KBM-7 (cell line): ENCODE data around the gene KCNK3.
"Not testable (repeated sequence)": the region's sequence is repeated elsewhere in the genome, so short reads cannot be mapped to it uniquely, and the experiment has no call there.

Experiments used
- DNase-seq: peaks from one replicate; pipeline ENCODE4 v3.0.0-alpha.2; 2015
- in situ Hi-C: fragments of 300-500 bp; cut with MboI; formaldehyde crosslinking; loops from 2 replicates; pipeline ENCODE4 v1.14.3; 2020; ENCODE audit warnings: low sequenced_read_pairs, low pct_unique_long_range_greater_than_20kb, mixed read lengths

Gene KCNK3

DNA sequence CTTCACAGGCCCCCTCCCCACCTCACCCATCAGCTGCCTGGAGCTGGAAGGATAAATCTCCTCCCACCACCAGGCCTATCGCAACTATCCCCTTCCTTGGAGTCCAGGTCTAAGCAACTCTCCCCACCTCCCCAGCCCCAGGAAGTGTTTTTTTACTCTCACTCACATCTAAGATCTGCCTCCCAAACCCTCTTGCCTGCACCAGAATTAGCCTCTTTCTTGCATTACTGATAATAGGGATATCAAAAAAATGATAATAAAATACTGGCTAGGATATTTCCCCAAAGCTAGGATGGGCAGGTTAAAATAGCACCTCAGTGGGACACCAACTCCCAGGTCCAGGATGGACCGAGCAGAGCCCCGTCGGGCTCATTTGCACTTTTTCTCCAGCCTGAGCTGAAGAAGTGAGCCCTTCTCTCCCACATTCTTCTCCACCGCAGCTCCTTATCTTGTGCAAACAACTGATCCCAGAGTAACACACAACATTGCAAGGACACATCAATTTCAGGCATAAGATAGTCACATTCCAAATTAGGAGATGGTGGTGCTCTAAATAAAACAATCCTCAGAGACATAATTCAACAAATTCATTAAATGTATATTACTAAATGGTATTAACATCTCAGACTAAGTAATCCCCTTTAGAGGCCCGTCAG, 33.7 kb upstream of the KCNK3 start:
- in situ Hi-C loops = no loop called here

DNA sequence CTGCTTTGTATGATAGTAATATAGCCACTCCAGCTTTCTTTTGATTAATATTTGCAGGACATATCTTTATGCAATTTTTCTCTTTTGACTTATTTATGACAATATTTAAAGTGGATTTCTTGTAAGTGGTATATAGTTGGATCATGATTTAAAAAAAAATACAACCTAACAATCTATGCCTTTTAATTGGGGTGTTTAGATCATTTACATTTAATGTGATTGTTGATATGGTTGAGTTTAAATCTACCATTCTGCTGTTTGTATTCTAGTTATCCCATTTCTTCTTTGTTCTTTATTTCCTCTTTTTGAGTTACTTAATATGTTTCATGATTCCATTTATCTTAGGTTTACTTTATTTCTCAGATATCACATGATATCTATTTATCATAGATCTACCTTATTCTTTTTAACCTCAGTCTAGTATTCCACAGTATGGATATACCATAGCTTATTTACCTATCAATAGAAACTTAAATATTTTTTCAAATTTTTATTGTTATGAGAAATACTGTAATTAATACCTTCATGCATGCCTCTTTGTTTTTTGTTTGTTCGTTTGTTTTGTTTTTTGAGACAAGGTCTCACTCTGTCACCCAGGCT, 32.1 kb upstream of the KCNK3 start:
- in situ Hi-C loops = no loop called here

More for the DNA sequence above, 33.7 kb upstream of the KCNK3 start:
- DNase-seq = no peak

DNA sequence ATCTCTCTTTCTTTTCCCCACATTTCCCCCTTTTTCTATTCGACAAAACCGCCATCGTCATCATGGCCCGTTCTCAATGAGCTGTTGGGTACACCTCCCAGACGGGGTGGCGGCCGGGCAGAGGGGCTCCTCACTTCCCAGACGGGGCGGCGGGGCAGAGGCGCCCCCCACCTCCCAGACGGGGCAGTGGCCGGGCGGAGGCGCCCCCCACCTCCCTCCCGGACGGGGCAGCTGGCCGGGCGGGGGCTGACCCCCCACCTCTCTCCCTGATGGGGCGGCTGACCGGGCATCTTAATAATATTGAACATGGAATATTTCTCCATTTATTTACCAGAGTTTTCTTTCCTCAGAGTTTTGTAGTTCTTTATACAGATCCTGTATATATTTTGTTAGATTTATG, 27.2 kb upstream of the KCNK3 start:
- in situ Hi-C loops, DNase-seq: not testable (repeated sequence)

More for the DNA sequence above, 32.1 kb upstream of the KCNK3 start:
- no peak for DNase-seq

DNA sequence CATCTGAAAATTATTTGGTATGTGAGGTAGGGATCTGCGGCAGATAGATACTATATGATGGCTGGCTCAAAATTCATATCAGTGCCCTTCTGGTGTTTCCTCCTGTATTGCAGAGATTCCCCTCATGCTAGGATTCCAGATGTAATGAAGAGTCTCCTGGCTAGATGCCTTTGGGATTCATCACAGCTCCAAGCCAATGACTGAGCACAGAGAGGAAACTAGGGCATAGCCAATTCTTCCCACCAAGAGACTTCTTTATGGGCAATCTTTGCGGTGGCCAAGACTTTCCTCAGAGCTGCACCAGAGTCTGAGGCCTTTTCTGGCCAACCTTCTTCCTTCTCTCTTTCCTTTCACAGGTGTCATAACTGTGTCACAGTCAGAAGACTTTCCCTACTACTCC, 25.9 kb upstream of the KCNK3 start:
- no peak for DNase-seq
- in situ Hi-C loops = no loop called here

DNA sequence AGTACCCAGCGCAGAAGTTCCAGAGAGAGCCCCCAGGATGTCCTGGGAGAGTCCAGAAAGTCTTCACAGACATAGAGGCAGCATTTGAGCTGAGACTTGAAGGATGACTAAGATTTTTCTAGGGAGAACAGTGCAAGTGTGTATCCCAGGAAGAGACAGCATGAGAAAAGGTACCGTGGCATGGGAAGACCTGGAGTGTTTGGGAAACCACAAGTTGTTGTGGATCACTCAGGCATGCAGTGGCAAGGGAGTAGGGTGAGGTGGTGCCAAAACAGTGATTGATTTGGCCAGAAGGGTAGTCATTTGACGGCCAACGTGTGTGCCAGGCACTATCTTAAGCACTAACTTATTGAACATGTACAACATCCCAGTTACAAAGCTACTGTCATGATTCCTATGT, 24.5 kb upstream of the KCNK3 start:
- in situ Hi-C loops = no loop called here
- DNase-seq = no peak

DNA sequence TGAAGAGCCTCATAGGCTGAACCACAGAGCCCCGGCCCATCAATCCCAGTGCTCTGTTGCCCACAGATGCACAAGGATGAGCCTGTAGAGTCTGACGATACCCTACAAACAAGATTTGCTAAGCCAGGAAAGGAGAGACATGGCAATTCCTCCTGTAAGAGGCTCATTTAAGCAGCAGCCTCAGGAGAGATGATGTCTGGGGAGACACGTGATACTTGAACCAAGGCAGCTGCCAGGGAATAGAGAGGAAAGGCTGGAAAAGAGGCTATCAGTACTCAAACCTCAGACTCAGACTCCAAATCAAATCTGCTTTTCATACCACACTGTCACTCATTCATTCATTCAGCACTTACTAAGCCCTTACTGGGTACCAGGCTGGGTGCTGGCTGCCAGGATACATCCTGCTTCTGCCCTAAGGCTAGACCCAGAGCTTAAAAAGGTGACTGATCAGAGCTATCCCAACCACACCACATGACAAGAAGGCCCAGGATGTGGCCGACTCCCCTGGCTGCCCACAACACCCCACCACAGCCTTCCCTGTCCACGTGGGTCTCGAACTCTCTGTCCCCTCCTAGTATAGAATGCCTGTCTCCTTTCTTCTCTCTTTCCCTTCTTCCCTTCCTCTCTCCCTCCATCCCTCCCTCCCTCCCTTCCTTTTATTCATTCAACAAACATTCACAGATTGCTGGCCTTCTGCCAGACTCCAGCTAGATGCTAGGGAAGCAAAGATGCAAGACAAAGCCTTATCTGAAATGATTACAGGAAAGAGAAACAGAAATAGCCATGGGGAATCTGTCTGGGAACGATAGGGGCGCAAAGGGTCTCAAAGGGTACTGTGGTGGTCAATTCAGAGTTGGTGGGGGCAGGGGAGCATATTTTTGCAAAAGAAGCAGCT, 23.4 kb upstream of the KCNK3 start:
- no peak for DNase-seq
- in situ Hi-C loops = no loop called here

DNA sequence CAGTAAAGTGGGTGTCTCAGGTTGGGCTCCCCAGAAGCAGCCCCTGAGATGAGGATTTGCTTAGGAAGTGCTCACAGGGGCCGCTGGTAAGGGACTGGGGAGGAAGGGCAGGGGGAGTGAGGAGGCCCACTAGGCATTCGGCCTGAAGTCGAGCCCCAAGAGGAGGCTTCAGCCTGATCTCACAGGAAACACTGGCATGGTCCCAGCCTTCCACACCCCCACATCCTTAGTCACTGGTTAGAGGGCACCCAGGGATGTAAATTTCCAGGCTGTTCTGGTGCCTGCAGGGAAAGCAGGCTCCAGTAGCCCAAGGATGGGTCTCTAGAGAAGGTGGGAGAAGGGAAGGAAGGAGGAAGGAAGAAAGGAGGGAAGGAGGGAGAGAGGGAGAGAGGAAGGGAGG, 22.4 kb upstream of the KCNK3 start:
- DNase-seq = no peak
- in situ Hi-C loops = no loop called here

DNA sequence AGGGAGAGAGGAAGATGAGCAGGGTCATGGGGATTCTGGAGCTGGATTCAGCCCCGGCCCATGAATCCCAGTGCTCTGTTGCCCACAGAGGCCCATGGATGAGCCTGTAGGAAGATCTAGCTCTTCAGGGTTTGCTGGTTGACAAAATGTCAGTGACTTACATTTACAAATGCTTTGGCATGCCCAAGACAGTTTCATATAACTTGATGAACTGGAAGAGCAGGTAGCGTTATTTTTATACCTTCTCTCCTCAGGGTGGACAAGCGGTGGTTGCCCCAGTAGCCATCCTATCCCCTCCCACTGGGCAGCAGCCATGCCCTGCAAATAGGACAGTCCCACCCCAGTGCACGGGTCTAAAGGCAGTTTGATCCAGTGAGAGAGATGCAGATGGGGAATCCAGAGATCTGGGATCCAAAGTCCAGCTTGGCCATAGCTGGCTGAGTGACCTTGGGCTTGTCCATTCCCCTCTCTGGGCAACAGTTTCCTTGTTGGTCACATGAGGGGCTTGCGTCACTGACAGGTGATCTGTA, 21.5 kb upstream of the KCNK3 start:
- in situ Hi-C loops = no loop called here
- no peak for DNase-seq

DNA sequence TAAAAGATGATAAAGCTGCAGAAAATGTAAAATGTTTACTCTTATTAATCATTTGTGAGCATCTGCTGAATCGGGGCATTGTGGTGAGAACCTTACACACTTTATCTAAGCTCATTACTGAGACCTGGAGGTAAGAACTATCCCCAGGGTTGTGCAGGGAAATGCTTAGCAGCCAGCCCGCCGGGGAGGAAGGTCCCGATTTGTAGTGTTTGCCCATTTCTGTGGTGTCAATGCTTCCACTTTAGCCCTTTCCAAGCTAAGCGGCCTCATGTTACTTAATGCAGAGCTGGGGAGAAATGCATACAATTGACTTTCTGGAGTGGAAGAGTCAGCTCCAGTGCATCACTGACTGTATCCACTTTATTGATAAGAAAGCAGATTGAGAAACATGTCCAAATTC, 20.8 kb upstream of the KCNK3 start:
- no peak for DNase-seq
- in situ Hi-C loops = no loop called here

DNA sequence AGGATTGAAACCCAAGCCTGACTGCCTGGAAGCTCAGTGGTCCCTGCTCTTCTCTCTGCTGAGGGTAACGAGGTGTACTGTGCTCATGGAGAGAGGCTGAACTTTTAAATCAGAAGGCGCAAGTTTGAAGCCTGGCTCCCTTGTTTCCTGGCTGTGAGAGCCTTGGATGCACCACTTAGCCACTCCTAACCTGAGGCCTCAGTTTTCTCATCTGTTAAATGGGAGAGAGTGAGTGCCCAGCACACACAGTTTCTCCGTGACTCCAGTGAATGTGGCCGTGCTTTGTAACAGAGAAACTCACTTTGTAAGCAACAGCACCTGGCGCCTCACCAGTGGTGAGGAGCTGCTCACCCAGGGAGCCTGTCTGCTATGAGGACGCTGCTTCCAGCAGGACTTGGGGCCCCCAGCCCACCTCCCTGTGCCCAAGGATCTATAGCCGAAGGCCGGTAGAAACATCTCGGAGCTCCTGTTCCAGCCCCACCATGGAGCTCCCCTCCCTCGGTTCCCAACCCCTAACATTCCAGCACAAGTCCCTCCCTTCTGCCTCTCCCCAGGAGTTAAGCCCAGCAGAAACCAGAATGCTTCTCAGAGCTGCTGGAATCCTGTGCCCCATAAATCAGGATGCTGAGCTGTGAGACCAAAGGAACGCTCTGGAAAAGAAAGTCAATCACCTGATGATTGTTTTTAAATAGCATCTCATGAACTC, 20.3 kb upstream of the KCNK3 start:
- DNase-seq = no peak
- in situ Hi-C loops = no loop called here

DNA sequence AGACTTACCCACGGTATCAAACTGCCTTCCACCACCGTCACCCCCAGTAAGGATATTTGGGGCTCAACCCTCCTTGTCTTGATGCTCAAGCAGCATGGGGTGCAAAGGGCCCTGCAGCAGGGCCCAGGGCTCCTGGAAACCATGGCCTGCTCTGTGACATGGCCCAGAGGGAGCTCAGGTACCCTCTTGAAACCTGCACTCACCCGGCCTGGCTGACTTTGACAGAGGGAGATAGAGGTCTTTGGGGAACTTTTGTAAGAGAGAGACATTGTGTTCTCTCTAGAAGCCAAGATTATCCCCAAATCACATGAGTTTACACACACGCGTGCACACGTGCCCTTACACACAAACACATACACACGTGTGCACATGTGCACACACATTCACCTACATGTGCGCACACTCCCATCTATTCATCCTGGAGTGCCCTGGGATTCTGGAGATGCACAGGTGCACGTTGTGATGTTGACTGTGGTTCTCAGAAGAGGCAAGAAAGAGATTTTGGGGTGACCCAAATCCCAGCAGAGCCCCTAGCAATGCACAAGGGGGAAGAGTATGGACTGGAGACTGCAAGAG, 19.6 kb upstream of the KCNK3 start:
- in situ Hi-C loops = no loop called here
- DNase-seq = no peak

DNA sequence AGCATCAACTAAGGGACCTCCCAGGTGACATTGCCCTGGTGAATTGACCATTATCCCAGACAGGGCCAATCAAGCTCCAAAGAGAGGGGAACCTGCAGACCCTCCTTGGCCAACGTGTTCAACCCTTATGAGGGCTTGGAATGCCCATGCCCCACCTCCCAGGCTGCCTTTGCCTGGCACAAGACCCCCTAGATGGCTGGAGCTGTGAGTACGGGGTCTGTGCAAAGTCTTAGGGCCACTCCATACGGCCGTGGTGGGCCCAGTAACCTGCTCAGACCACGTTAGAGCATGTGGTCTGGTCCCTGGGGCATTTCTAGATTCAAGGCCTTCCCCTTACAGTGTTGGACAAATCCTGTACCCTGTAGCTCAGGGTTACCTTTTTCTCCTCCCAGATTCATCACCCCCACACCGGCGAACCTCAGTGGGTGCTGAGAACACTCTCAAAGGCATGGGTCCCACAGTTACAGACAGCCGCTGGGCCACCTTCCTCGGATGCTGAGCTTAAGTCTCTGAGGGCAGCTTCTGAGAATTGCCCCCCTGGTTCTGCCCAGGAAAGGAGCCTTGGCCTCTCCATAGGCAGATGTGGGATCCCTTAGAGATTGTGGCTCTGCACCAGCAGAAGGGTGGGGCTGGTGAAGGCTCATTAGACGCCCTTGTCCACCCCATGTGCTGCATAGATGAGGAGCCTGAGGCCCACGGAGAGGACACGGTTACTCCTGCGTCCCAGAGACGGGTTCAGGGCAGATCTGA, 18.3 kb upstream of the KCNK3 start:
- in situ Hi-C loops = no loop called here
- DNase-seq = no peak

DNA sequence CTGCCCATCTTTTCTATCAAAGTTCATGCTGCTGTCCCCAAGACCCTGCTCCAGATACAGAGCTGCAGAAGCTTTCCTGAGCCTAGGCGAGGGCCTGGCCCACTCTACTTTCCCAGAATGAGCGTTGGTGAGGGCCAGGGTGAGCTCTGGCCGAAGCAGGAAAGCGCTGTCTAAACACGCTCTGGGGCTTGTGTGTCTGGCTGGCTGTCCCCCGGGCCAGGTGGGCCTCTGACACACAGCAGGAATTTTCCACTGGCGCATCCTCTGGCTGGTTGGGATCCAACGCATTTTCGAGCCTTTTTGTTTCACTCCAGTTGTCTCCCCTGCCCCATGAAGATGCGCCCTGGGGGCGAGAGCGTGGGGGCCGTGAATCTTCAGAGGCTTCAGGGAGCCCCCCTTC, 17.8 kb upstream of the KCNK3 start:
- no peak for DNase-seq
- in situ Hi-C loops = no loop called here

DNA sequence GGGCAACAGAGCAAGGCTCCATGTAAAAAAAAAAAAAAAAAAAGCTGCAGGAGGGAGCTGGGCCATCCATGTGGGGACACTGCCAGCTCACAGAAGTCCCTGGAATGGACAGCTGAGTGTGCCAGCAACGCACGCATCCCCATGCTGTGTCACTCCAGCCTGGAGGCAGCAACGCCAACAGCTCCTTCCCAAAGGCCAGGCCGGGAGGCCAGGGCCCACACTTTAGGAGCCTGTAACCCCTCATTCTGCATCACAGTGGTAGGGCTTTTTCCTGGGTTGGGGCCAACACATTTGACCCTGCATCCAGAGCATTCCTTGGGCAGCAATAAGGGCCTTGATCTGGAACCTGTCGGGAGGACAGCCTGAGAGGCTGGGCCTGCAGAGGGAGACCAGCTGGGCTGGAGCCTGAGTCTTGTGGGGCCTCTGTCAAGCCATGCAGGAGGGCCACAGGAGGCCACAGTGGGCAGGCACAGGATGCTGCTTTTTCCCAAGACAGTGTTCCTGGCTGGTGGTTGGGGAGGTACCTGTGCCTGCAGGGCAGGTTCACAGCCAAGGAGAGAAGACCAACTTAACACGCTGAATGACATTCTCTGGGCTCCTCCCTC, 16.8 kb upstream of the KCNK3 start:
- no peak for DNase-seq
- in situ Hi-C loops = no loop called here

DNA sequence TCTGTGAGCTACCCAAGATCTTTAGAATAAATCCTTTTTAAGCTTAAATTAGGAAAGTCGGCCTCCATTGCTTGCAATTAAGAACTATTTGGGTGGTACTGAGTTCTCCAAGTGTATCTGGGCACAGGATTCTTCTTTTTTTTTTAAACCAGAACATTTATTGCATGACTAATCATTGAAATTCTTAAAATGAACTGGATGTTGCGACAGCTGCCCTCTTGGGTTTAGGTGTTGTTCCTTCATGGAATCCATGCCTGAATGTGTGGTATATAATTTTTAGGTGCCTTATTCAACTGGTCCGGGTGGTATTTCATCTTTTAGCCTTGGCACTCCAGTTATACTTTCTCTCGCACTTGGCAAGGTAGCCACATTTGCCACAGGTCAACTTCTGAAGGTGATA, 14.5 kb upstream of the KCNK3 start:
- in situ Hi-C loops = no loop called here

DNA sequence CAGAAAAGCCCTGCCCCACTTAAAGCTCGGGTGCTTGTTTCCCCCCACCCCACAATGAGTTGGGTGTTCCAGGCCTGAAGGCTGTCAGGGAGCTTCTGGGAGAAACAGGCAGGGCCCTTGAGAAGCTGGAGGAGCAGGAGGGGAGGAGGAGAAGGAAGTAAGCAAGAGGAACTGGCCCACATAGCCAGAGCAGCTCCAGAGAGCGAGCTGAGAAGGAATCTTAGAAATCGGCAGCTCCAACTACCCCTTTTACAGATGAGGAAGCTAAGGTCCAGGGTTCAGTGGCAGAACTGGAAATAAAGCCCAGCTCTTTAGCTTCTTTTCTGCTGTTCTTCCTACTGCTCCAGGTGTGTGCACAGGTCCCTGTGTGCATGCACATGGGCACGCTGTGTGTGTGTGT, 12.7 kb upstream of the KCNK3 start:
- peak; percentile 5 for DNase-seq
- in situ Hi-C loops = no loop called here

More for the DNA sequence above, 14.5 kb upstream of the KCNK3 start:
- no peak for DNase-seq

DNA sequence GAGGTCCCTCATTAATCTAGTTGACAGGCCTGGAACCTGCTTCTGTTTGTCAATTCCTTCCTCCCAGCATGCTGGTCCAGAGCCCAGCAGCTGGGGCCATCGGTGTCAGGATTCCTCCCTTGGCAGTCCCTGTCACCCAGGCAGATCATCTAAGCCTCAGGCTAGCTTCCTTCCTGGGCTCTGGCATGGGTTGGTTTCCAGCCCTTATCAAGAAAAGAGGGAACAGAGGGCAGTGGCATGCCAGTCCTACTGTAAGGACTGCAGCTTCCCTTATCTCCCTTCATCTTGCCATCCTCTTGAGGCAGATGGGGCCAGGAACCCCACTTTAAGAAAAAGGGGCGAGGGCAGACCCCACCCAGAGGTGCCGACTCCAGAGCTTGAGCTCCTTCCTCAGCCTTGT, 10.9 kb upstream of the KCNK3 start:
- no peak for DNase-seq
- in situ Hi-C loops = no loop called here

DNA sequence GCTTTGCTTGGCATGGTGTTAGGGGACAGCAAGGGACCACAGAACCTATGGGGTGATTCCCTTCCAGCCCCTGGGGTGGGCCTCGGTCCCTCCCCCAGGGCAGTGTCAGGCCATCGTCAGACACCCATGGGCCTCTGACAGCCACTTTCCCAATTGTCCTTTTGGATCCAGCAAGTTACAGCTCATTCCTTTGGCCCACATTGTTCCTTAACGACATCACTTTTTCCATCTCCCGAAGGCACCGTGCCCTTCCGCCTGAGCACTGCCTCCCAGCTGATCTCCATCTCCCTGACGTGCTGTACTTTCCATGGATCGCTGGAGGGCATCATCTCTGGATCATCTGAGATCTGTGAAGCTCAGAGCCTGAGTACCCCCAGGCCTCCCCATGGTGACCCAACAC, 10.4 kb upstream of the KCNK3 start:
- in situ Hi-C loops = no loop called here
- no peak for DNase-seq
